NCI-H187 treated with DMSO at 0.1 percent for 48 hours (cell line): ENCODE results near the gene CCDC92B.
"Not testable (repeated sequence)": the region's sequence is repeated elsewhere in the genome, so short reads cannot be mapped to it uniquely, and the experiment has no call there.

Experiments
- DNase-seq: peaks from one replicate; lab custom pipeline; 2025; lab: John Stamatoyannopoulos, UW

Gene CCDC92B

GRCh38 chr17:2689411-2690164 lies 59.9 kb downstream of the CCDC92B start:
- no peak for DNase-seq

- peak; percentile 19 for DNase-seq
Measured at GRCh38 chr17:2688351-2689342, 60.8 kb downstream of the CCDC92B start.

- no peak for DNase-seq
Measured at GRCh38 chr17:2687074-2687418, 62.4 kb downstream of the CCDC92B start.

GRCh38 chr17:2685696-2686095 lies 63.8 kb downstream of the CCDC92B start:
- no peak for DNase-seq

- DNase-seq = no peak
Measured at GRCh38 chr17:2684549-2684948, 64.9 kb downstream of the CCDC92B start.

- DNase-seq = no peak
Measured at GRCh38 chr17:2683912-2684311, 65.5 kb downstream of the CCDC92B start.

GRCh38 chr17:2682176-2682938 lies 67.1 kb downstream of the CCDC92B start:
- DNase-seq = no peak

- DNase-seq = no peak
Measured at GRCh38 chr17:2681650-2682049, 67.8 kb downstream of the CCDC92B start.

- DNase-seq = no peak
Measured at GRCh38 chr17:2680961-2681360, 68.5 kb downstream of the CCDC92B start.

- DNase-seq = not testable (repeated sequence)
Measured at GRCh38 chr17:2679247-2679646, 70.2 kb downstream of the CCDC92B start.
